OCI-M2 (cell line): Measurements from ENCODE around the gene CTIF.
"Not testable (repeated sequence)": the region's sequence is repeated elsewhere in the genome, so short reads cannot be mapped to it uniquely, and the experiment has no call there.

ENCODE experiments used
- DNase-seq: peaks from one replicate; lab custom pipeline; 2025; ENCODE audit not compliant: unreplicated experiment; lab: John Stamatoyannopoulos, UW

CTIF gene

GRCh38 chr18:48638896-48639771 is 100.3 kb downstream of the CTIF start:
- DNase-seq, result no peak

- DNase-seq, result no peak
Observed at GRCh38 chr18:48639772-48640432, 101.1 kb downstream of the CTIF start.

- DNase-seq, result no peak
Observed at GRCh38 chr18:48640566-48641270, 101.9 kb downstream of the CTIF start.

GRCh38 chr18:48641981-48642380 is 103.2 kb downstream of the CTIF start:
- no peak for DNase-seq

DNA sequence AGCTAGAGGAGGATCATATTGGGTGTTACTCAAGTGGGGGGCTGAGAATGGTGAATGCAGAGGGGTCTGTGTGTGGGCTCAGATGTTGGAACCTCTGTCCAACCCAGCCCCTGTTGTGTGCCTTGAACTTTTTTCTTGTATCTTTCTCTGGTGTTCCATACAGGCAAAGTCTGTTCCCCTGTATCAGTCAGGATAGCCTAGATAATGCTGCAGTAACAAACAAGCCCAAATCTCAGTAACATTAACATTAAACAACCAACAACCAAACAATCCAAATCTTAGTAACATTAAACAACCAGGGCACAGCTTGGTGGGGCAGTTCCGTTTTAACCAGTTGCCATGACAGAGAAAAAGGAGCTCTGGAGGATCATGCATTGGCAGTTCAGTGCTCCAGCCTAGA is 103.7 kb downstream of the CTIF start:
- DNase-seq, result no peak

- no peak for DNase-seq
Observed at GRCh38 chr18:48643262-48643661, 104.4 kb downstream of the CTIF start.

DNA sequence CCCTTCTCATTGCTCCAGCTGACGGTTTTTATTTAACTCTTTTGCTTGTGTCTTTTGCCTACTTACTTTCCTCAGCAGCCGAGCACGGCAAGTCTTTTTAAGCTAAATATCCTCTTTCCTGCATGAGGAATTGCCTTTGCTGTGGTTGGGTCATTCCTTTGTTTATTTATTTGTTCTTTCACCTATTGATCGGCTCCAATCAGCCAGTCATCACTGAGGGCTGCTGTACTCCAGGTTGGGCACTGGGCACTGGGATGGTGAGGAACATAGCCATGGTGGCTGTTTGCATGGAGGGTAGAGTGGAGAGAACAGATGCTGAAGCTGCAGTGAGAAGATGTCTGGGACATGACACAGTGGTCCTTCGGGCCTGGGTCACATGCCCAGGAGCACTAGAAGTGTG is 105.2 kb downstream of the CTIF start:
- DNase-seq, result no peak

- no peak for DNase-seq
Observed at GRCh38 chr18:48645427-48646002, 106.7 kb downstream of the CTIF start.

- no peak for DNase-seq
Observed at GRCh38 chr18:48646976-48647375, 108.1 kb downstream of the CTIF start.

GRCh38 chr18:48649231-48649630 is 110.4 kb downstream of the CTIF start:
- DNase-seq, result no peak

GRCh38 chr18:48654591-48654990 is 115.8 kb downstream of the CTIF start:
- DNase-seq, result not testable (repeated sequence)

DNA sequence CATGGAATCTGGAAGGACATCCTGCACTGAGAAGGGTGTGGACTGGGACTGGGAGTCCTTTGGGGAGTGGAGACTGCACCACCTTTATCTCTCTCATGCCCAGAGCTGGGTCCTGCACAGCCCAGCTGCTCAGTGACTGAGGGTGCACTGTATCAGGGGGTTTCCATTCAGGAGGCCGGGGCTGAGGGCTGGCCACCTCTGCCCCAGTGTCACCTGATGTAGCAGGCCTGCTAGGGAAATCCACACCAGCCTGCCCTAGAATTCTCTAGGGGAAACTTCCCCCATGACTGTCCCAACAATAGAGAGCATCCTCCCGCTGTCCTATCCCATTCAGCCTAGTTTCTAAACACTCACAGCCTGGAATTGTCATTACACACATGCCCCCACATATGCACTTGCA is 116.7 kb downstream of the CTIF start:
- DNase-seq, result no peak

- no peak for DNase-seq
Observed at GRCh38 chr18:48656176-48656575, 117.3 kb downstream of the CTIF start.

DNA sequence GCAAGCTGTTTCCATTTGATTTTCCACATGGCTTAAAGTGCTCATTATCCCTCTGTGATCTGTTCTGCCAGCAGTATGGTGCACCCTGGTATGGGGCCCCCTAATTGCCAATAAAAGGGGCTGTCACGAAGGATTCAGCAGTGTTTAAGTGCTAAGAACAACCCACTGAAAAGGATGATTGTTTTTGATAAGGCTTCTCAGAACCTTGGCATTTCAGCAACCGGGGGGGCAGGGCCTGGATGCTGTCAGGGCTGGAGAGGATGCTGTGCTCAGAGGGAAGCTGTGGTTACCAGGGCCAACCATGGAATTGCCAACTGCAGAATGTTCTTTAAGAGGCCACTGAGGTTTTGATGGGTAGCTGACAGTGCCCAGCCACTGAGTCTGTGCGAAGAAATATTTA is 117.8 kb downstream of the CTIF start:
- DNase-seq, result no peak

- DNase-seq, result no peak
Observed at GRCh38 chr18:48657447-48658120, 118.8 kb downstream of the CTIF start.

DNA sequence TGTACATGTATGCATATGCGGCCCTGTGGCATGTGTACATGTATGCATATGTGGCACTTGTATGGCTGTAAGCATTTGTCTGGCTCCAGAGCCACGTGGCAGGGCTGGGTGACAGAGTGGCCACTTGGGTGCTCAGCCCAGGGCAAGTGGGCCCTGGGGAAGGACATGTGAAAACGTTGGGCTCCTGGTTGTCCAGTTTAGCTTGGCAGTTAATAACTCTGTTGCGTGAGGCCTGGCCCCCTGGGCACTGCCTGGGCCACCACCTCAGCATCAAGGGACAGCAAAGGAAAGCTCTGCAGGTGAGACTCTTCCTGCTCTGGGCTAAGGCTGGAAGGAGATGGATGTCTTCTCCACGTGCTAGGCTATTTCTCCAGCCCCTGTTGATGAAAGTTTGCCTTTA is 119.9 kb downstream of the CTIF start:
- DNase-seq, result no peak

DNA sequence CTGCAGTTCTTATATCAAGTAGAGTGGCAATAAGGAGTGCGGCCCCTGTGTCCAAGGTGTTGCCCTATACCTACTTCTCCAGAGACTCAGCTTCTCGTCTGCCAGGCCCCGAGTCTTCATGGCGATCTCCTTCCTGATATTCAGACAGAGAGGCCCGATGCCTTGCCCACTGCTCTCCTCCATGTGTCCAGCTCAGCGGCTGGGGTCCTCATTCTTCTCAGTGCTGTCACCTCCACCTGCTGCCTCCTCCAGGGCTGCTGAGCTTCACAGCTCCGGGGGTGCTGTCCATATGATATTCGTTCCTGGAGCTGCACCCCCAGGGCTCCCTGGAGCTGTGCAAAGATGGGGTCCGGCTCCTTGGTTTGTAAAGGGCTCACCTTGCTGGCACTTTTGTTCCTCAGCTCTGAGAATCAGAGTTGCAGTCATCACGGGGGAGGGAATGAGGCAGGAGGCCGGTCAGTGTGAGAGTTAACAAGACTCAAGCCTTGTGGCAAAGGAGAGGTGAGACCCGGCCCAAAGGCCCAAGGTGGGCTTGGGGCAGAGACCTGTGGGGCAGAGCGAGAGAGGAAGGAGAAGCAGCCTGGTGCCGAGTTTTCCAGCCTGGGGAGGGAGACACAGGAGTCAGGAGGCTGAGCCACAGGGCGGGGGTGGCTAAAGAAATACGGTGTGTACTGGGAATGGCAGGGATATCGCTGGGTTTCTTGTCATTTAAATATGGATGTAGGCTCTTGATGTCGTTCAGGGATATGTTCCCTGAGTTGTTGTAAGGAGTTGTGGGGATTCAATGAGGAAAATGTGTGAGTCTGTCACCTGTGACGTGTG is 120.6 kb downstream of the CTIF start:
- DNase-seq, result no peak

- DNase-seq, result no peak
Observed at GRCh38 chr18:48660346-48661228, 121.8 kb downstream of the CTIF start.

GRCh38 chr18:48661421-48661820 is 122.6 kb downstream of the CTIF start:
- DNase-seq, result no peak
